NCI-H2196 treated with DMSO at 0.1 percent for 48 hours (cell line): ENCODE results near the gene THUMPD2.
A peak's percentile ranks its signal among the peaks of the same experiment; 100 is the strongest.
"Not testable (repeated sequence)": the region's sequence is repeated elsewhere in the genome, so short reads cannot be mapped to it uniquely, and the experiment has no call there.

ENCODE experiments used
- DNase-seq: peaks from one replicate; lab custom pipeline; 2025; ENCODE audit not compliant: unreplicated experiment; lab: John Stamatoyannopoulos, UW

The THUMPD2 gene

GRCh38 chr2:39778775-39779340 is at the start of gene THUMPD2:
TSS of gene THUMPD2 (minus strand) at chr2:39779258. CDS start at chr2:39779239, 19 bp downstream.
- DNase-seq: peak; percentile 40

GRCh38 chr2:39821871-39822270 is 42.8 kb upstream of the THUMPD2 start:
- DNase-seq: no peak

GRCh38 chr2:39816845-39817244 is 37.8 kb upstream of the THUMPD2 start:
- DNase-seq: no peak

GRCh38 chr2:39816428-39816827 is 37.4 kb upstream of the THUMPD2 start:
- DNase-seq: no peak

GRCh38 chr2:39805936-39806608 is 27.0 kb upstream of the THUMPD2 start:
- DNase-seq: no peak

GRCh38 chr2:39803839-39804238 is 24.8 kb upstream of the THUMPD2 start:
- DNase-seq: no peak

- no peak for DNase-seq
Observed at GRCh38 chr2:39800752-39801151, 21.7 kb upstream of the THUMPD2 start.

- no peak for DNase-seq
Observed at GRCh38 chr2:39796134-39796533, 17.1 kb upstream of the THUMPD2 start.

GRCh38 chr2:39790216-39790818 is 11.3 kb upstream of the THUMPD2 start:
- not testable (repeated sequence) for DNase-seq

GRCh38 chr2:39787950-39788349 is 8.9 kb upstream of the THUMPD2 start:
- DNase-seq: no peak

- DNase-seq: no peak
Observed at GRCh38 chr2:39786761-39787522, 7.9 kb upstream of the THUMPD2 start.

- DNase-seq: no peak
Observed at GRCh38 chr2:39782591-39782990, 3.5 kb upstream of the THUMPD2 start.

- DNase-seq: no peak
Observed at GRCh38 chr2:39781697-39782096, 2.6 kb upstream of the THUMPD2 start.

GRCh38 chr2:39780825-39781600 is 2.0 kb upstream of the THUMPD2 start:
- DNase-seq: no peak

- no peak for DNase-seq
Observed at GRCh38 chr2:39779927-39780326, 869 bp upstream of the THUMPD2 start.

- no peak for DNase-seq
Observed at GRCh38 chr2:39779341-39779851, 338 bp upstream of the THUMPD2 start.

- no peak for DNase-seq
Observed at GRCh38 chr2:39778233-39778632, 825 bp downstream of the THUMPD2 start.

GRCh38 chr2:39772812-39773152 is 6.3 kb downstream of the THUMPD2 start:
- no peak for DNase-seq

GRCh38 chr2:39772086-39772811 is 6.8 kb downstream of the THUMPD2 start:
- no peak for DNase-seq

- no peak for DNase-seq
Observed at GRCh38 chr2:39762448-39762847, 16.6 kb downstream of the THUMPD2 start.
